Measurements from ENCODE around the gene CYP3A5. TPM values are rescaled to one million over a fixed set of nuclear protein-coding genes. Genes with fewer than 3 reads are reported as not detected.

Gene CYP3A5
- total RNA-seq, 1 donor from 2014 or later: 0.69 TPM

- Mint-ChIP-seq H3K36me3 (ENCODE audit: low read depth, unreplicated experiment) (peaks cover 67% of the 10 kb centered on the region), H3K9me3 (ENCODE audit: unreplicated experiment) (no peaks in the 10 kb centered on the region), H3K27ac (ENCODE audit: unreplicated experiment) (peak overlapping the region; percentile 81), H3K4me1 (ENCODE audit: unreplicated experiment) (peaks cover 57% of the 10 kb centered on the region), H3K27me3 (ENCODE audit: unreplicated experiment) (peaks cover 10% of the 10 kb centered on the region), H3K4me3 (ENCODE audit: unreplicated experiment) (peak overlapping the region; percentile 47)
- TF ChIP-seq CTCF (IDR thresholded peaks at IDR 0.05; ENCODE audit: unreplicated experiment): no peak
- DNase-seq (ENCODE audit: low spot score): no peak
These were observed 58.5 kb downstream of the CYP3A5 start for GRCh38 chr7:99621271-99621670.

GRCh38 chr7:99619571-99620130 is 60.1 kb downstream of the CYP3A5 start:
- H3K27me3 Mint-ChIP-seq (ENCODE audit: unreplicated experiment): peaks cover 12% of the 10 kb centered on the region
- DNase-seq (ENCODE audit: low spot score): no peak
- no peaks in the 10 kb centered on the region for H3K9me3 Mint-ChIP-seq (ENCODE audit: unreplicated experiment)
- peak overlapping the region; percentile 48 for H3K4me3 Mint-ChIP-seq (ENCODE audit: unreplicated experiment)
- H3K27ac Mint-ChIP-seq (ENCODE audit: unreplicated experiment): no peak overlapping the region
- peaks cover 50% of the 10 kb centered on the region for H3K4me1 Mint-ChIP-seq (ENCODE audit: unreplicated experiment)
- no peak for TF ChIP-seq CTCF (IDR thresholded peaks at IDR 0.05; ENCODE audit: unreplicated experiment)
- peaks cover 54% of the 10 kb centered on the region for H3K36me3 Mint-ChIP-seq (ENCODE audit: low read depth, unreplicated experiment)

GRCh38 chr7:99618726-99619125 is 61.1 kb downstream of the CYP3A5 start:
- no peak for DNase-seq (ENCODE audit: low spot score)
- H3K36me3 Mint-ChIP-seq (ENCODE audit: low read depth, unreplicated experiment): peaks cover 45% of the 10 kb centered on the region
- H3K4me1 Mint-ChIP-seq (ENCODE audit: unreplicated experiment): peaks cover 40% of the 10 kb centered on the region
- H3K27ac Mint-ChIP-seq (ENCODE audit: unreplicated experiment): peak overlapping the region; percentile 16
- no peak for TF ChIP-seq CTCF (IDR thresholded peaks at IDR 0.05; ENCODE audit: unreplicated experiment)
- H3K27me3 Mint-ChIP-seq (ENCODE audit: unreplicated experiment): peaks cover 9% of the 10 kb centered on the region
- peak overlapping the region; percentile 95 for H3K4me3 Mint-ChIP-seq (ENCODE audit: unreplicated experiment)
- H3K9me3 Mint-ChIP-seq (ENCODE audit: unreplicated experiment): no peaks in the 10 kb centered on the region

- no peak for TF ChIP-seq CTCF (IDR thresholded peaks at IDR 0.05; ENCODE audit: unreplicated experiment)
- Mint-ChIP-seq H3K4me3 (ENCODE audit: unreplicated experiment) (peak overlapping the region; percentile 95), H3K27ac (ENCODE audit: unreplicated experiment) (peak overlapping the region; percentile 89), H3K4me1 (ENCODE audit: unreplicated experiment) (peaks cover 30% of the 10 kb centered on the region), H3K9me3 (ENCODE audit: unreplicated experiment) (no peaks in the 10 kb centered on the region), H3K36me3 (ENCODE audit: low read depth, unreplicated experiment) (peaks cover 34% of the 10 kb centered on the region), H3K27me3 (ENCODE audit: unreplicated experiment) (peaks cover 7% of the 10 kb centered on the region)
- DNase-seq (ENCODE audit: low spot score): no peak
These were observed 62.5 kb downstream of the CYP3A5 start for GRCh38 chr7:99617192-99617781.
